Psoas muscle (tissue), 8 donors: ENCODE measurements around the gene MLLT1. TPM values are rescaled to one million over a fixed set of nuclear protein-coding genes. Genes with fewer than 3 reads are reported as not detected.

Source experiments
- ATAC-seq, 4 donors: fragments of 200-7000 bp; cut with Tn5 transposase; one replicate each; pipeline ENCODE4 v1.9.1; 2020; ENCODE audit warnings: moderate library complexity in 3 of 4, mild to moderate bottlenecking in 2 of 4
- DNase-seq, 2 donors: peaks; one replicate each; pipeline ENCODE4 v3.0.0-alpha.2; 2020
- H3K27ac ChIP-seq: fragments of 200-600 bp; one replicate; pipeline ENCODE4 v1.8.0; 2022
- H3K27me3 ChIP-seq, 3 donors: fragments of 200-600 bp in 1 of 3; one replicate each; pipeline versions ENCODE4 v1.6.1 to v1.8.0; 2013 to 2022; ENCODE audit warnings: low read length in 2 of 3, mild to moderate bottlenecking in 2 of 3, moderate library complexity in 1 of 3; ENCODE audit not compliant: insufficient read depth in 3 of 3
- H3K36me3 ChIP-seq, 2 donors: fragments of 200-600 bp in 1 of 2; one replicate each; pipeline versions ENCODE4 v1.6.1 to v1.8.0; 2013 to 2022; ENCODE audit warnings: low read depth in 1 of 2, mild to moderate bottlenecking in 1 of 2, moderate library complexity in 1 of 2; ENCODE audit not compliant: insufficient read depth in 1 of 2
- H3K4me1 ChIP-seq: fragments of 200-600 bp; one replicate; pipeline ENCODE4 v1.8.0; 2022
- H3K4me3 ChIP-seq: fragments of 200-600 bp; one replicate; pipeline ENCODE4 v1.8.0; 2022; ENCODE audit warnings: mild to moderate bottlenecking
- H3K9me3 ChIP-seq: fragments of 200-600 bp; one replicate; pipeline ENCODE4 v1.8.0; 2022
- WGBS, 3 donors: extraction: QIAGEN DNeasy Blood & Tissue Kit; methylation state at CpG; one replicate each; pipeline versions ENCODE4 v1.1.6 to v1.1.7; 2013; 5-methylcytosine and 5-hydroxymethylcytosine counted together
- intact Hi-C, 2 donors: fragments of 100-400 bp; cut with DNase I; formaldehyde crosslinking; loops; one replicate each; pipeline versions ENCODE4 v1.11.0 to v1.14.2; 2022
- polyA plus RNA-seq, 3 donors: library from polyadenylated mRNA; stranded (reverse); fragments of 200-250 nt; gene quantifications; one replicate each; pipeline ENCODE4 v1.2.3, GENCODE V29; 2013
- total RNA-seq, 4 donors: library from RNA; stranded (reverse); fragmentation: NEBNext Ultra II Directional in 2 of 4; extraction: Animal tissue kit (Norgen Biotek cat#: 25700) in 2 of 4; gene quantifications; one replicate each; pipeline versions ENCODE4 v1.2.1 to v1.2.4, GENCODE V29; 2021 to 2023
- TF ChIP-seq, protein P1 (sequence below): fragments of 200-600 bp; IDR thresholded peaks from one replicate; pipeline ENCODE4 v1.8.0; 2022; ENCODE audit warnings: antibody characterized with exemption
- donor health status: healthy with polysubstance abuse.
- donor health status: DM: no; HTN: no; CAD: no; lungs with moderate emphysema.
- donor health status: Bipolar disorder and iron deficiency.
- donor health status: healthy.
- donor health status: DM: yes; HTN: yes; CAD: no.
- donor health status: DM: no; HTN: no; CAD: no.
- donor health status: DM: no; HTN: no; CAD: no.
- donor health status: DM: yes; HTN: yes; CAD: no.

MLLT1 gene
- total and polyA plus RNA-seq, 7 donors = 24.2 to 51.7 (median 35.8) TPM

DNA sequence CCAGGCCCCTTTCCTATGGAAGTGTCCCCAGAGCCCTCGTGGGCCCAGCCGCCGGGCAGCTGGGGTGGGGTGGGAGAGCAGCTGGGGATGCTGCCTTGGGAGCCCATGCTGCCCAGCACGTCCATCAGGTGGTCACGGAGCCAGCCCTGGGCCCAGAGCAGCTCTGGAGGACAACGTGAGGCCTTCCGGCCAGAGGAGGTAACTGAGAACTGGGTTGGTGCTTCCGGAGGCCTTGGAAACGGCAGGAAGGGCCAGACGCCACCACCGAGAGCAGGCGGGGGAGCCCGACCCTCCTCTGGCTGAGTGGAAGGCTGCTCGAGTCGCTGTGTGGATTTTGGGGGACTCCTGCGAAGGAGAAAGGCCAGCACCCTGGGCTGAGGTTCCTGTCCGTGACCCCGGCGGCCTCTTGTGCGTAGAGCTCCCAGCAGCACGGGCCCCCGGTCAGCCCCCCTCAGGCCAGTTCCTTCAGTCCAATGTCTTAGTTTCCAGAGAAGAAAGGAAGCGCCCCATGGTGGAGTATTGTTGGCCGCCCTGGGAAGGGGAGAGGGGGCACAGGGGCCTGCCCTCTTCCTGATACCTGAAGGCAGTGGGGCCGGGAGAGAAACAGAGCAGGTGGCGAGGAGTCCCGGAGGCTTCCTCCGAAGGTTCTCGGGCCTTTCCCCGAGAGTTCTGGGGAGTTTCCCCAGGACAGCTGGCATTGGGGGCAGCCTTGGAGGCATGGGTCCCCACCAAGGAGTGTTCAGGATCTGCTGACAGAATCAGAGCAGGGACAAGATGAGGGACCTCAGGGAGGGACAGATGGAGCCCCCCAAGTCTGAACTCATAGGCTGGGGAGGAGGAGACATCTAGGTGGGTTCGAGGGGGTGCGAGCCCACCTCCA is 68.8 kb downstream of the MLLT1 start:
- TF ChIP-seq, protein P1, sequence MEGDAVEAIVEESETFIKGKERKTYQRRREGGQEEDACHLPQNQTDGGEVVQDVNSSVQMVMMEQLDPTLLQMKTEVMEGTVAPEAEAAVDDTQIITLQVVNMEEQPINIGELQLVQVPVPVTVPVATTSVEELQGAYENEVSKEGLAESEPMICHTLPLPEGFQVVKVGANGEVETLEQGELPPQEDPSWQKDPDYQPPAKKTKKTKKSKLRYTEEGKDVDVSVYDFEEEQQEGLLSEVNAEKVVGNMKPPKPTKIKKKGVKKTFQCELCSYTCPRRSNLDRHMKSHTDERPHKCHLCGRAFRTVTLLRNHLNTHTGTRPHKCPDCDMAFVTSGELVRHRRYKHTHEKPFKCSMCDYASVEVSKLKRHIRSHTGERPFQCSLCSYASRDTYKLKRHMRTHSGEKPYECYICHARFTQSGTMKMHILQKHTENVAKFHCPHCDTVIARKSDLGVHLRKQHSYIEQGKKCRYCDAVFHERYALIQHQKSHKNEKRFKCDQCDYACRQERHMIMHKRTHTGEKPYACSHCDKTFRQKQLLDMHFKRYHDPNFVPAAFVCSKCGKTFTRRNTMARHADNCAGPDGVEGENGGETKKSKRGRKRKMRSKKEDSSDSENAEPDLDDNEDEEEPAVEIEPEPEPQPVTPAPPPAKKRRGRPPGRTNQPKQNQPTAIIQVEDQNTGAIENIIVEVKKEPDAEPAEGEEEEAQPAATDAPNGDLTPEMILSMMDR = no peak
- Histone ChIP-seq H3K4me1 (no peaks in the 10 kb centered on the region), H3K27me3 (no peaks in the 10 kb centered on the region), H3K36me3 (peaks cover 0 to 32% of the 10 kb centered on the region in 2 donors), H3K27ac (no peak overlapping the region), H3K4me3 (no peak overlapping the region), H3K9me3 (no peaks in the 10 kb centered on the region)
- DNase-seq (peak in 1 of 2 donors; percentile 53), ATAC-seq (no peak)
- WGBS, 3 donors = 79 to 81% (median 79%) methylated on average over 32 of the region's 32 CpGs
- intact Hi-C loops = loop anchor here in 1 of 2 donors (10.0 kb wide), 1 partner anchor 214 kb away; the partner anchor contains the start of gene KHSRP

DNA sequence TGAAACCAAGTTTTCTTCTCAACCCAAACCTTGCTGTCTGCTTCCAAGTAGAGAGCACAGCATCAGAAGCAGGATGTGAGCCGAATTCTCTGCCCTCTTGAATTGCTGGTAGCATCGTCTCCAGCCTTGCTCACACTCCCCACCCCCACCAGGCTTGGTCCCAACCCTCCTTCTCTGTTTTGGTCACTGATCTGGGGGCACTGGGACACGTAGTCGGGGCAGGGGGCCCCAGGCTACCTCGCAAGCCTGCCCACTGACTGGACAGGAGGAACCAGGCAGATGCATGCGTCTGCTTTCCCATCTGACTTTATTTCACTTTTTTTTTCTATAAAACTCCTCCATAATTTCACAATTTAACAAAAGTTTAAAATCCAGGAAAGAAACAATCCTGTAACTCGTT is 69.7 kb downstream of the MLLT1 start:
- WGBS, 3 donors = 88 to 92% (median 88%) methylated on average over 7 of the region's 7 CpGs
- Histone ChIP-seq H3K27me3 (no peaks in the 10 kb centered on the region), H3K27ac (no peak overlapping the region), H3K36me3 (peaks cover 0 to 25% of the 10 kb centered on the region in 2 donors), H3K4me3 (no peak overlapping the region), H3K4me1 (no peaks in the 10 kb centered on the region), H3K9me3 (no peaks in the 10 kb centered on the region)
- DNase-seq = peak in 1 of 2 donors; percentile 11
- intact Hi-C loops = loop anchor here in 1 of 2 donors (10.0 kb wide), 1 partner anchor 215 kb away; the partner anchor contains the start of gene KHSRP
- TF ChIP-seq, protein P1 = no peak
- ATAC-seq = no peak

DNA sequence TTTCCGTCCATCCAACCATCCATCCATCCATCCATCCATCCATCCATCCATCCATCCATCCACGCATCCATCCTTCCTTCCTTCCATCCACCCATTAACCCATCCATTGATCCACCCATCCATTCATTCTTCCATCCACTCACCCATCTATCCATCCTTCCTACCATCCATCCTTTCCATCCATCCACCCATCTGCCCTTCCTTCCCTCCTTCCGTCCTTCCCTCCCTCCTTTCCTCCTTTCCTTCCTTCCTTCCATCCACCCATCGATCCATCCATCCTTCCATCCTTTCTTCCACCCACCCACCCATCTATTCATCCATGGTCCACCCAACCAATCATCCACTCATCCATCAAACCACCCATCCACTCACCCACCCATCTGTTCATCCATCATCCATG is 70.1 kb downstream of the MLLT1 start:
- H3K36me3 ChIP-seq = peaks cover 0 to 21% of the 10 kb centered on the region in 2 donors
- DNase-seq = no peak
- TF ChIP-seq, protein P1 = no peak
- H3K27me3 ChIP-seq = no peaks in the 10 kb centered on the region
- ATAC-seq = no peak
- intact Hi-C loops = loop anchor here in 1 of 2 donors (10.0 kb wide), 1 partner anchor 215 kb away; the partner anchor contains the start of gene KHSRP
- H3K9me3 ChIP-seq = no peaks in the 10 kb centered on the region
- WGBS, 3 donors = 58 to 72% (median 67%) methylated on average over 4 of the region's 4 CpGs
- H3K27ac ChIP-seq = no peak overlapping the region
- no peak overlapping the region for H3K4me3 ChIP-seq
- H3K4me1 ChIP-seq = no peaks in the 10 kb centered on the region

DNA sequence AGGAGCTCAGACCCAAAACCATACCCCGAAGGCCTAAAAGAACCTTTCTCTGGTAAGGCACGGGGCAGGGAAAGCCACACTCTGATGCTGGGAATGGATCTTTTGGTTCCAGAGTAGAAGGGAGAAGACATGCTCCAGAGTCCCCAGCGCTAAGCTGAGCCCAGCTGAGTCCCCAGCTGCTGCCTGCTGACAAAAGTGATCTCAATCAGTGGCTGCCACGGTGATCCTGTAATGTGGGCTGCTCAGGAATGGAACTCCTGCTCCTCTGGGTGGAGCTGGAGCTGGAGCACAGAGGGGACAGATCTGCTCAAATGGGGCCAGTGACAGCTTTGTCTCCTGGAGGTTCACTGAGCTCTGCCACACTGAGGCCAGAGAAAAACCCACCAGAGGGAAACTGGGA is 70.5 kb downstream of the MLLT1 start:
- 49 to 61% (median 54%) methylated on average over 4 of the region's 4 CpGs for WGBS, 3 donors
- DNase-seq (peak in 1 of 2 donors; percentile 20), ATAC-seq (no peak)
- intact Hi-C loops = no loop called here
- TF ChIP-seq, protein P1 = no peak
- H3K27me3 ChIP-seq = no peaks in the 10 kb centered on the region
- no peaks in the 10 kb centered on the region for H3K4me1 ChIP-seq
- no peaks in the 10 kb centered on the region for H3K9me3 ChIP-seq
- no peak overlapping the region for H3K27ac ChIP-seq
- H3K36me3 ChIP-seq = peaks cover 0 to 20% of the 10 kb centered on the region in 2 donors
- no peak overlapping the region for H3K4me3 ChIP-seq
